OCI-LY7 (cell line): ENCODE measurements around the gene C1orf105. TPM values are rescaled to one million over a fixed set of nuclear protein-coding genes. Genes with fewer than 3 reads are reported as not detected.

Experiments
- BruUV-seq: library from RNA; stranded (reverse); fragments of 400-500 nt; replicated peaks from 2 replicates; lab custom pipeline; 2021; lab: Mats Ljungman, UMichigan
- CTCF ChIA-PET: fragments of 300-600 bp; sonication (Branson Sonifier 250); formaldehyde crosslinking; loops from one replicate; lab custom pipeline; 2022; ENCODE audit warnings: antibody characterized with exemption; ENCODE audit not compliant: unreplicated experiment; lab: Charles Lee
- POLR2A ChIA-PET: fragments of 300-600 bp; sonication (Branson Sonifier 250); formaldehyde crosslinking; loops from one replicate; lab custom pipeline; 2022; ENCODE audit warnings: antibody characterized with exemption; lab: Charles Lee
- DNase-seq: peaks from one replicate; pipeline ENCODE4 v3.0.0-alpha.2; 2015; ENCODE audit warnings: low spot score
- H2AFZ ChIP-seq: fragments of 200-600 bp; sonication (generic), shearing (Covaris generic); 2 replicates; pipeline ENCODE4 v1.6.1; 2014; ENCODE audit warnings: mild to moderate bottlenecking, antibody characterized with exemption, low read length, moderate library complexity
- H3K27ac ChIP-seq: fragments of 200-600 bp; sonication (generic); 2 replicates; pipeline ENCODE4 v1.5.1; 2014; ENCODE audit warnings: mixed run types, low read depth, mild to moderate bottlenecking, moderate library complexity, low read length, inconsistent platforms; ENCODE audit not compliant: poor library complexity, severe bottlenecking
- H3K36me3 ChIP-seq: fragments of 200-600 bp; sonication (generic); 2 replicates; pipeline ENCODE4 v1.6.1; 2014; ENCODE audit warnings: mild to moderate bottlenecking, antibody characterized with exemption, low read length, moderate library complexity, mixed read lengths; ENCODE audit not compliant: insufficient read depth
- H3K4me1 ChIP-seq: fragments of 200-600 bp; sonication (generic); 2 replicates; pipeline ENCODE4 v1.5.1; 2014; ENCODE audit warnings: mild to moderate bottlenecking, low read length; ENCODE audit not compliant: insufficient read depth, poor library complexity, severe bottlenecking
- H3K4me2 ChIP-seq: fragments of 200-600 bp; sonication (generic); 2 replicates; pipeline ENCODE4 v1.6.1; 2014; ENCODE audit warnings: mild to moderate bottlenecking, low read length
- H3K4me3 ChIP-seq: fragments of 200-600 bp; sonication (generic); 2 replicates; pipeline ENCODE4 v1.5.1; 2014; ENCODE audit warnings: mild to moderate bottlenecking, low read depth, low read length; ENCODE audit not compliant: poor library complexity, severe bottlenecking
- H3K79me2 ChIP-seq: fragments of 200-600 bp; sonication (generic); 2 replicates; pipeline ENCODE4 v1.6.1; 2016; ENCODE audit warnings: low read depth, mild to moderate bottlenecking, low read length, moderate library complexity, mixed read lengths; ENCODE audit not compliant: insufficient read depth
- H3K9me2 ChIP-seq: fragments of 200-600 bp; sonication (generic); 2 replicates; pipeline ENCODE4 v1.6.1; 2016; ENCODE audit warnings: mild to moderate bottlenecking, low read length, mixed read lengths; ENCODE audit not compliant: insufficient read depth
- H3K9me3 ChIP-seq: fragments of 200-600 bp; sonication (generic); 2 replicates; pipeline ENCODE4 v1.6.1; 2014; ENCODE audit warnings: mild to moderate bottlenecking, mixed run types, low read length, mixed read lengths
- H4K20me1 ChIP-seq: fragments of 200-600 bp; sonication (generic); 2 replicates; pipeline ENCODE4 v1.6.1; 2014; ENCODE audit warnings: mild to moderate bottlenecking, antibody characterized with exemption, low read length, moderate library complexity, mixed read lengths; ENCODE audit not compliant: insufficient read depth
- CTCF ChIP-seq: fragments of 200-600 bp; sonication (generic); conservative IDR thresholded peaks from 2 replicates; pipeline ENCODE4 v1.5.1; 2014; ENCODE audit warnings: mild to moderate bottlenecking, antibody characterized with exemption, low read length, moderate library complexity, mixed read lengths
- EZH2phosphoT487 ChIP-seq: fragments of 200-600 bp; sonication (generic); IDR thresholded peaks from 2 replicates; pipeline ENCODE4 v1.6.1; 2018; ENCODE audit warnings: low read depth, borderline replicate concordance, mild to moderate bottlenecking, mixed run types, antibody characterized with exemption, low read length, moderate library complexity, mixed read lengths
- intact Hi-C: fragments of 100-400 bp; cut with micrococcal nuclease; formaldehyde crosslinking; loops from one replicate; pipeline ENCODE4 v1.10.0; 2022; ENCODE audit not compliant: unreplicated experiment
- total RNA-seq, 2 experiments: library from RNA; depleted of rRNA in 1 of 2; stranded (reverse); fragments of >200 nt in 1 of 2; shearing (Covaris generic) in 1 of 2; gene quantifications; 2 replicates each; pipeline ENCODE4 v1.2.3, GENCODE V29; 2014 to 2022

Gene C1orf105
- total RNA-seq, 2 experiments from 2014 or later = not detected

- no TSS peak for BruUV-seq
- H2AFZ ChIP-seq = no peak overlapping the region
- no peak overlapping the region for H3K27ac ChIP-seq
- no peaks in the 10 kb centered on the region for H3K79me2 ChIP-seq
- H3K4me2 ChIP-seq = no peak overlapping the region
- CTCF ChIA-PET = no interaction called here
- POLR2A ChIA-PET = no interaction called here
- H3K4me3 ChIP-seq = no peak overlapping the region
- DNase-seq = no peak
- H3K36me3 ChIP-seq = no peaks in the 10 kb centered on the region
- no peaks in the 10 kb centered on the region for H3K9me3 ChIP-seq
- H4K20me1 ChIP-seq = no peaks in the 10 kb centered on the region
- intact Hi-C loops = no loop called here
- H3K4me1 ChIP-seq = peaks cover 29% of the 10 kb centered on the region
- no peaks in the 10 kb centered on the region for H3K9me2 ChIP-seq
- no peak for TF ChIP-seq EZH2phosphoT487
- no peak for TF ChIP-seq CTCF
Measured at GRCh38 chr1:172388490-172388889, 32.0 kb upstream of the C1orf105 start.

GRCh38 chr1:172390301-172390682 lies 30.2 kb upstream of the C1orf105 start:
- H3K79me2 ChIP-seq = no peaks in the 10 kb centered on the region
- H3K4me1 ChIP-seq = peaks cover 44% of the 10 kb centered on the region
- peak overlapping the region; percentile 63; the same call in 1 of the 2 replicates for H3K4me2 ChIP-seq
- DNase-seq = no peak
- ChIA-PET POLR2A (interaction anchor here (0.9 to 1.4 kb wide), 3 partner anchors 8 to 15 kb away, joined by 3 to 6 read pairs (median 4); no protein-coding TSS in a partner anchor), CTCF (no interaction called here)
- intact Hi-C loops = loop anchor here (5.0 kb wide), 1 partner anchor 142 kb away; the partner anchor contains the start of gene SUCO
- no peaks in the 10 kb centered on the region for H3K36me3 ChIP-seq
- no peak for TF ChIP-seq EZH2phosphoT487
- no peak for TF ChIP-seq CTCF
- no peaks in the 10 kb centered on the region for H3K9me2 ChIP-seq
- no TSS peak for BruUV-seq
- H3K9me3 ChIP-seq = no peaks in the 10 kb centered on the region
- H4K20me1 ChIP-seq = no peaks in the 10 kb centered on the region
- no peak overlapping the region for H3K4me3 ChIP-seq
- H3K27ac ChIP-seq = no peak overlapping the region
- peak overlapping the region; percentile 65; the same call in 1 of the 2 replicates for H2AFZ ChIP-seq
